Measurements from ENCODE around the gene FOXS1.

DNA sequence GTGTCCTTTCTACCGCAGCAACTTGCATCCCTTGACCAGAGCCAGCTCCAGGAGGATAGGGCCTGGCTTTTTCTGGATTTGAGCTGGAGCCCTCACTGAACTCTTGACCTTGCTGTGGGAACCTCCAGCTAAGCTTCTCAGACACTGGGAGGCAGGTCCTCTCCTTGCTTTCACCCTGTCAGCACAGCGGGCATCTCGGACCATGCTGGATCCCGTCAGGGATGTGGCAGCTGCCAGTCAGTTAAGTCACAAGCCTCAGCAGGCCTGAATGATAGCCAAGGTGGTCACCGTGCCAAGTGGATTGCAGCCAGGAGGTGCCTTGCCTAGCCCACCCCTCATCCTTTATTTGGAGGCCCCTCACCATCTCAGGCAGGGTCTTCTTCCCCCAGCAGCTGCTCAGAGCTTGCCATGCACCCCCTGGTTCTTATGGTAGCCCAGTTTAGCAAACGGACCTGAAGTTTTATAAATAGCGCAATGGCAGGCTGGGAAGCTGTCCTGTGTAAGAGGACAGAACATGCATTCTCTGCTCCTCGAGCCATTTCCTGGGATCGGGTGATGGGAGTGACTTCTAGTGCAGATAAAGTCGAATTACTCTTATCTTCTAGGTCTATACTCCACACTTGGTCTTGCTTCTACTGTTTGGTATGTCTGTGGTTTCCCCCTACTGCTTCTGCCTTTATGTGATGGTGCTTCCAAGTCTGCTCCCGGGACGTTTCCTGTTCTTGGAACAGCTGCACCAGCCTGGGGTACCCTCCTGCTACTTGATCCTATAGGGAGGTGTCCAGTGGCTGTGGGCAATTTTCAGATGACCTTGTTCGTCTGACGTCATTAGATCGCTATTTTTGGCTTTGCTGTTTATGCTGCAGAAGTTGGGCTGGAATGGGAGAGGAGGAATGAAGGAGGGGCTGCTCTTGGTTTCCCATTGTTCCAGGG is 33.3 kb downstream of the FOXS1 start:
- TF ChIP-seq, protein P1, sequence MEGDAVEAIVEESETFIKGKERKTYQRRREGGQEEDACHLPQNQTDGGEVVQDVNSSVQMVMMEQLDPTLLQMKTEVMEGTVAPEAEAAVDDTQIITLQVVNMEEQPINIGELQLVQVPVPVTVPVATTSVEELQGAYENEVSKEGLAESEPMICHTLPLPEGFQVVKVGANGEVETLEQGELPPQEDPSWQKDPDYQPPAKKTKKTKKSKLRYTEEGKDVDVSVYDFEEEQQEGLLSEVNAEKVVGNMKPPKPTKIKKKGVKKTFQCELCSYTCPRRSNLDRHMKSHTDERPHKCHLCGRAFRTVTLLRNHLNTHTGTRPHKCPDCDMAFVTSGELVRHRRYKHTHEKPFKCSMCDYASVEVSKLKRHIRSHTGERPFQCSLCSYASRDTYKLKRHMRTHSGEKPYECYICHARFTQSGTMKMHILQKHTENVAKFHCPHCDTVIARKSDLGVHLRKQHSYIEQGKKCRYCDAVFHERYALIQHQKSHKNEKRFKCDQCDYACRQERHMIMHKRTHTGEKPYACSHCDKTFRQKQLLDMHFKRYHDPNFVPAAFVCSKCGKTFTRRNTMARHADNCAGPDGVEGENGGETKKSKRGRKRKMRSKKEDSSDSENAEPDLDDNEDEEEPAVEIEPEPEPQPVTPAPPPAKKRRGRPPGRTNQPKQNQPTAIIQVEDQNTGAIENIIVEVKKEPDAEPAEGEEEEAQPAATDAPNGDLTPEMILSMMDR (IDR thresholded peaks at IDR 0.05; ENCODE audit: poor library complexity): no peak
- TF ChIP-seq EZH2 (IDR thresholded peaks at IDR 0.05; ENCODE audit: borderline replicate concordance) (no peak), EZH2phosphoT487 (IDR thresholded peaks at IDR 0.05; ENCODE audit: low read depth, severe bottlenecking, unreplicated experiment) (no peak)
